VCaP (cell line): Measurements from ENCODE around the gene MAEA.

Experiments
- H3K27ac ChIP-seq: fragments of 450-650 bp; 2 replicates; pipeline ENCODE4 v1.5.1; 2017
- CTCF ChIP-seq: fragments of 450-650 bp; conservative IDR thresholded peaks from 2 replicates; pipeline ENCODE4 v1.5.1; 2017; ENCODE audit warnings: mild to moderate bottlenecking, moderate library complexity

Gene MAEA

GRCh38 chr4:1353186-1354055 lies 63.7 kb downstream of the MAEA start:
- H3K27ac ChIP-seq = no peak overlapping the region
- no peak for TF ChIP-seq CTCF

GRCh38 chr4:1354136-1354982 lies 64.7 kb downstream of the MAEA start:
- TF ChIP-seq CTCF = no peak
- H3K27ac ChIP-seq = no peak overlapping the region

DNA sequence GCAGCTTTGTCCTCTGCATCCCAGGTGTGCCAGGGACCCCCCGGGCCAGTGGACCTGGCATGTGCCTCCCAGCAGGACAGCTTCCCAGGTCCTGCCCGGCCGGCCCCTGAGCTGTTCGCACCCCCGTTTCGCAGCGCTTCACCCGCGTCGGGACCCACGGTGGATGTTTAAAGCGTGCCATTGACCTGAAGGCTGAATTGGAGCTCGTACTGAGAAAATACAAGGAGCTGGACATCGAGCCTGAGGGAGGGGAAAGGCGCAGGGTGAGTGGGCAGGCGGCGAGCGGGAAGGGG lies 65.2 kb downstream of the MAEA start:
- no peak for TF ChIP-seq CTCF
- no peak overlapping the region for H3K27ac ChIP-seq

GRCh38 chr4:1355378-1355777 lies 65.7 kb downstream of the MAEA start:
- H3K27ac ChIP-seq = no peak overlapping the region
- no peak for TF ChIP-seq CTCF

DNA sequence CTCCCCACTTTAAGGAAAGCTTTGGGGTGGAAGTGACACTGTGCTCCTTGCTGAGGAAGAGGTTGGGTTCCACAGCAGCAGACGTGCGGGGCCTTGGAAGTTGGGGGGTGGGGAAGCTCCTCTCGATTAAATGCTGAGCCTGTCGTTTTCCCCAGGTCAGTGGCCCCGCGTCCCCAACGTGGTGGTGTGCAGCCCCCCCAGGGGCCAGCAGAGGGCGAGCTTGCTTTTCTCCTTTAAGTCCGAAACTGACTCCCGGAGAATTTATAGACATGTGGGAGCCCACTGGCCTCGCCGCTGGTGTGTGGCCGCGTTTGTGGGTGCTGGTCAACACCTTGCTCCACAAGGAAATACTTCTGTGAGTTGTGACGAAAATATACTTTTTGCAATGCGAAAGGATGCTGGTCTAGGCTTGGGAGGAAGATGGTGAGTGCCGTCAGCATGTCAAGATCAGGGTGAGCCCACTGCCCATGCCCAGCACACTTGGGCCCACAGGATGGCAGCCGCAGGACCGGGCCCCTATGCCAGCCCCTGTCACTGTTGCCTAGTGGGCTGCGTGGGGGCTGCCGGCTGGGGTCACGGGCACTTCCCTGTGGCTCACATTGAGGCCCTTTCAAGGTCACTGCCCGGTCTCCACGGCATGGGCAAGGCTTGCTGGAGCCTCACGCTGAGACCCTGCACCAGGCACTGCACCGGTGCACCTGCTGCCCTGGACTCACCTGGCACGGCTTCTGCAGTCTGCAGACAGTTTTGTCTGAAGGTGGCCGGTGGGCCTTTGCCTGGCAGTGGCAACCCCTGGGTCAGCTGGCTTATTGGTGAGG lies 66.7 kb downstream of the MAEA start:
- peak; percentile 88 for TF ChIP-seq CTCF
- H3K27ac ChIP-seq = no peak overlapping the region

GRCh38 chr4:1357356-1358248 lies 67.9 kb downstream of the MAEA start:
- H3K27ac ChIP-seq = no peak overlapping the region
- TF ChIP-seq CTCF = no peak
